ENCODE measurements around the gene C3orf52.

Gene C3orf52

GRCh38 chr3:112136959-112137693 is 50.9 kb downstream of the C3orf52 start:
- DNase-seq, result peak; percentile 28 to 39

- no peak for DNase-seq
Measured at GRCh38 chr3:112137781-112138180, 51.6 kb downstream of the C3orf52 start.

GRCh38 chr3:112138219-112138969 is 52.2 kb downstream of the C3orf52 start:
- DNase-seq, result no peak

GRCh38 chr3:112140584-112140983 is 54.4 kb downstream of the C3orf52 start:
- DNase-seq, result no peak

GRCh38 chr3:112141293-112141692 is 55.1 kb downstream of the C3orf52 start:
- no peak for DNase-seq

- DNase-seq, result no peak
Measured at GRCh38 chr3:112143251-112143650, 57.1 kb downstream of the C3orf52 start.

- DNase-seq, result no peak
Measured at GRCh38 chr3:112143689-112144088, 57.5 kb downstream of the C3orf52 start.

- no peak for DNase-seq
Measured at GRCh38 chr3:112149136-112149535, 62.9 kb downstream of the C3orf52 start.

GRCh38 chr3:112167758-112168157 is 81.6 kb downstream of the C3orf52 start:
- DNase-seq, result no peak

Data from stimulated activated CD4-positive, alpha-beta T cell treated with anti-CD3 and anti-CD28 coated beads, Interleukin-2, amount 100 ng/mL, for 48 hours (primary cell).